H9 (cell line): ENCODE measurements around the gene ZNF688. TPM values are rescaled to one million over a fixed set of nuclear protein-coding genes. Genes with fewer than 3 reads are reported as not detected.

Experiments used
- DNase-seq: peaks from one replicate; pipeline ENCODE4 v3.0.0-alpha.2; 2017
- H2AFZ ChIP-seq: one replicate; pipeline ENCODE4 v1.6.1; 2013; ENCODE audit warnings: mild to moderate bottlenecking, low read length, control low read depth, moderate library complexity
- H2AK5ac ChIP-seq: 2 replicates; pipeline ENCODE4 v1.6.1; 2013; ENCODE audit warnings: low read length, control low read depth, mixed read lengths; ENCODE audit not compliant: insufficient read length
- H2BK120ac ChIP-seq: one replicate; pipeline ENCODE4 v1.6.1; 2013; ENCODE audit warnings: low read depth, mild to moderate bottlenecking, low read length, control low read depth, inconsistent platforms; ENCODE audit not compliant: poor library complexity, severe bottlenecking
- H2BK12ac ChIP-seq: 2 replicates; pipeline ENCODE4 v1.6.1; 2013; ENCODE audit warnings: low read length, control low read depth, mixed read lengths, low read depth; ENCODE audit not compliant: insufficient read length
- H2BK15ac ChIP-seq: 2 replicates; pipeline ENCODE4 v1.6.1; 2013; ENCODE audit warnings: low read depth, low read length, control low read depth
- H2BK20ac ChIP-seq: one replicate; pipeline ENCODE4 v1.6.1; 2013; ENCODE audit warnings: low read depth, mild to moderate bottlenecking, low read length, control low read depth, inconsistent platforms; ENCODE audit not compliant: poor library complexity, severe bottlenecking
- H2BK5ac ChIP-seq: 2 replicates; pipeline ENCODE4 v1.6.1; 2013; ENCODE audit warnings: low read length, control low read depth, mixed read lengths; ENCODE audit not compliant: insufficient read length
- H3K14ac ChIP-seq: 2 replicates; pipeline ENCODE4 v1.6.1; 2013; ENCODE audit warnings: low read length, control low read depth; ENCODE audit not compliant: insufficient read depth
- H3K18ac ChIP-seq: 2 replicates; pipeline ENCODE4 v1.6.1; 2013; ENCODE audit warnings: low read depth, mild to moderate bottlenecking, mixed read lengths, low read length, control low read depth; ENCODE audit not compliant: insufficient read length
- H3K23ac ChIP-seq: 2 replicates; pipeline ENCODE4 v1.6.1; 2013; ENCODE audit warnings: low read length, control low read depth, mixed read lengths, low read depth; ENCODE audit not compliant: insufficient read length
- H3K23me2 ChIP-seq: 2 replicates; pipeline ENCODE4 v1.6.1; 2013; ENCODE audit warnings: low read depth, mild to moderate bottlenecking, mixed read lengths, low read length, control low read depth; ENCODE audit not compliant: insufficient read length, poor library complexity, severe bottlenecking
- H3K27ac ChIP-seq: 2 replicates; pipeline ENCODE4 v1.5.1; 2013; ENCODE audit warnings: low read length, control low read depth, mixed read lengths, low read depth; ENCODE audit not compliant: insufficient read length
- H3K27me3 ChIP-seq: 2 replicates; pipeline ENCODE4 v1.6.1; 2013; ENCODE audit warnings: low read length, control low read depth, inconsistent platforms; ENCODE audit not compliant: insufficient read depth
- H3K4ac ChIP-seq: 2 replicates; pipeline ENCODE4 v1.6.1; 2013; ENCODE audit warnings: low read depth, mild to moderate bottlenecking, control low read depth, inconsistent platforms, low read length, moderate library complexity
- H3K4me1 ChIP-seq: 2 replicates; pipeline ENCODE4 v1.6.1; 2013; ENCODE audit warnings: low read length, control low read depth, inconsistent platforms; ENCODE audit not compliant: insufficient read depth
- H3K4me2 ChIP-seq: 2 replicates; pipeline ENCODE4 v1.6.1; 2013; ENCODE audit warnings: low read length, control low read depth, mixed read lengths; ENCODE audit not compliant: insufficient read length, insufficient read depth
- H3K56ac ChIP-seq: 2 replicates; pipeline ENCODE4 v1.6.1; 2013; ENCODE audit warnings: low read depth, mild to moderate bottlenecking, mixed read lengths, low read length, control low read depth; ENCODE audit not compliant: insufficient read length
- H3K79me1 ChIP-seq: 2 replicates; pipeline ENCODE4 v1.6.1; 2013; ENCODE audit warnings: low read depth, mild to moderate bottlenecking, moderate library complexity, low read length, control low read depth, inconsistent platforms; ENCODE audit not compliant: insufficient read depth, poor library complexity, severe bottlenecking
- H3K79me2 ChIP-seq: 2 replicates; pipeline ENCODE4 v1.6.1; 2013; ENCODE audit warnings: low read length, control low read depth, inconsistent platforms; ENCODE audit not compliant: insufficient read depth
- H3K9ac ChIP-seq: 2 replicates; pipeline ENCODE4 v1.6.1; 2013; ENCODE audit warnings: low read length, control low read depth, mixed read lengths; ENCODE audit not compliant: insufficient read length; ENCODE audit errors: extremely low read depth
- H3K9me3 ChIP-seq: one replicate; pipeline ENCODE4 v1.6.1; 2013; ENCODE audit warnings: low read depth, low read length, inconsistent platforms; ENCODE audit not compliant: control insufficient read depth
- H3T11ph ChIP-seq: one replicate; pipeline ENCODE4 v1.6.1; 2013; ENCODE audit warnings: mild to moderate bottlenecking, low read length, control low read depth, inconsistent platforms
- H4K20me1 ChIP-seq: one replicate; pipeline ENCODE4 v1.6.1; 2013; ENCODE audit not compliant: control insufficient read depth, insufficient read length, insufficient read depth
- H4K5ac ChIP-seq: 2 replicates; pipeline ENCODE4 v1.6.1; 2013; ENCODE audit warnings: low read depth, mild to moderate bottlenecking, mixed read lengths, low read length, control low read depth; ENCODE audit not compliant: insufficient read length
- H4K8ac ChIP-seq: replicated peaks from 2 replicates; pipeline ENCODE4 v1.6.1; 2013; ENCODE audit warnings: low read length, control low read depth, mixed read lengths, low read depth; ENCODE audit not compliant: insufficient read length
- H4K91ac ChIP-seq: 2 replicates; pipeline ENCODE4 v1.6.1; 2013; ENCODE audit warnings: low read depth, mild to moderate bottlenecking, moderate library complexity, mixed read lengths, low read length, control low read depth; ENCODE audit not compliant: insufficient read length
- H3K27ac Mint-ChIP-seq, 3 experiments: 2 replicates in 2 of 3; 3 replicates in 1 of 3; pipeline ENCODE4 v1.8.0; 2020 to 2021; ENCODE audit warnings: mixed read lengths in 3 of 3, mild to moderate bottlenecking in 1 of 3, moderate library complexity in 1 of 3
- H3K27me3 Mint-ChIP-seq: 2 replicates; pipeline ENCODE4 v1.8.0; 2021; ENCODE audit warnings: low read depth, mild to moderate bottlenecking, moderate library complexity, mixed read lengths
- H3K36me3 Mint-ChIP-seq, 3 experiments: 2 replicates in 2 of 3; 3 replicates in 1 of 3; pipeline ENCODE4 v1.8.0; 2020 to 2021; ENCODE audit warnings: low read depth in 3 of 3, mixed read lengths in 3 of 3; ENCODE audit not compliant: insufficient read depth in 1 of 3
- H3K4me1 Mint-ChIP-seq, 2 experiments: 2 replicates each; pipeline ENCODE4 v1.8.0; 2020; ENCODE audit warnings: mixed read lengths in 2 of 2
- H3K4me3 Mint-ChIP-seq, 2 experiments: 2 replicates in 1 of 2; 3 replicates in 1 of 2; pipeline ENCODE4 v1.8.0; 2020 to 2021; ENCODE audit warnings: mild to moderate bottlenecking in 2 of 2, mixed read lengths in 2 of 2, moderate library complexity in 1 of 2
- H3K9me3 Mint-ChIP-seq, 2 experiments: 2 replicates in 1 of 2; 3 replicates in 1 of 2; pipeline ENCODE4 v1.8.0; 2020; ENCODE audit warnings: mild to moderate bottlenecking in 2 of 2, mixed read lengths in 2 of 2, moderate library complexity in 1 of 2
- WGBS: extraction: QIAGEN DNeasy Blood & Tissue Kit; methylation state at CpG from one replicate; pipeline ENCODE4 v1.1.7; 2013; ENCODE audit warnings: missing lambda C conversion rate, low lambda C conversion rate, mixed read lengths; ENCODE audit not compliant: insufficient read length; ENCODE audit errors: extremely low coverage; 5-methylcytosine and 5-hydroxymethylcytosine counted together
- total RNA-seq: library from RNA; stranded (reverse); gene quantifications from 2 replicates; pipeline ENCODE4 v1.2.1, GENCODE V29; 2021
- TF ChIP-seq, protein P1 (sequence below): fragments of 200-600 bp; sonication (generic); conservative IDR thresholded peaks from 3 replicates; pipeline ENCODE4 v1.8.0; 2021; ENCODE audit warnings: antibody characterized with exemption, mild to moderate bottlenecking

The ZNF688 gene
- total RNA-seq, 1 experiment from 2014 or later = 4.5 TPM

DNA sequence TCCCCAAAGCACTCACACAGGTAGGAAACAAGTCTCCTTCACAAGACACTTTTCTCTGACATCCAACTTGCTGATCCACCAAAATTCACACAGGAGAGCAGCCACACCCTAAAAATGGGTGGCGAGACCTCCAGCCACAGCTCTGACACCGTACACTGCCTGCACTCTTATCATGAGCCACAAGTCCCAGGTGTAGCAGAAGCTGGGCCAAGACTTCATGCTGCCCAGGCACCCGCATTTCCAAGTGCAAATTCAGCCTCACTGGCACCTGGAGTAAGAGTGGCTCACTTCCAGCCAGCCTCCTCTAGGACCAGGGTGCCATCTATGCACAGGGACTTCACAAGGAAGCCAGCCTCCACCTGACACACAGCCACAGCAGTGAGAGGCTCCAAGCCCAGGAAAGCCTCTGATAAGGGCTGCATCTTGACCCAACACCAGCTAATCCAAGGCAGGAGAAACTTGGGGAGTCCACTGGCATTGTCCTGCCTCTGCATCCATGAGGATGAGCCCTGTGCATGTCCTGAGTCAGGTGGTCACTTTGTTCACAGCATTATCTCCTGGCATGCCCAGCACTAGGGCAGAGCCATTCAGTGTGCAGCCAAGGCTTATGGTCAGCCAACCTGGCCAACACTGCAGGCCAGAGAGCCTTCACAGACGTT lies 42.6 kb downstream of the ZNF688 start:
- H3K27me3 ChIP-seq = no peaks in the 10 kb centered on the region
- H2BK120ac ChIP-seq = no peak overlapping the region
- no peak overlapping the region for H2AK5ac ChIP-seq
- Mint-ChIP-seq H3K9me3 (no peaks in the 10 kb centered on the region), H3K27ac (no peak overlapping the region; a peak in 1 of 7 replicates), H3K4me1 (peaks cover 20 to 21% of the 10 kb centered on the region in 2 experiments), H3K36me3 (peaks cover 2 to 37% (median 25%) of the 10 kb centered on the region in 3 experiments; a peak in 6 of 7 replicates), H3K27me3 (no peaks in the 10 kb centered on the region), H3K4me3 (peak overlapping the region in 1 of 2 experiments; percentile 36; a peak in 2 of 5 replicates)
- no peak overlapping the region for H2BK5ac ChIP-seq
- H3K4me1 ChIP-seq = peaks cover 2% of the 10 kb centered on the region; the same call in 1 of the 2 replicates
- H2BK20ac ChIP-seq = no peak overlapping the region
- H2BK15ac ChIP-seq = no peak overlapping the region
- H3K79me1 ChIP-seq = no peaks in the 10 kb centered on the region
- no peak overlapping the region for H3K23ac ChIP-seq
- no peak overlapping the region for H3K56ac ChIP-seq
- H3K27ac ChIP-seq = no peak overlapping the region
- H3T11ph ChIP-seq = no peak overlapping the region
- DNase-seq = no peak
- no peak overlapping the region for H3K18ac ChIP-seq
- H2BK12ac ChIP-seq = no peak overlapping the region
- no peak overlapping the region for H3K4ac ChIP-seq
- no peak overlapping the region for H4K8ac ChIP-seq
- no peak overlapping the region for H3K4me2 ChIP-seq
- TF ChIP-seq, protein P1, sequence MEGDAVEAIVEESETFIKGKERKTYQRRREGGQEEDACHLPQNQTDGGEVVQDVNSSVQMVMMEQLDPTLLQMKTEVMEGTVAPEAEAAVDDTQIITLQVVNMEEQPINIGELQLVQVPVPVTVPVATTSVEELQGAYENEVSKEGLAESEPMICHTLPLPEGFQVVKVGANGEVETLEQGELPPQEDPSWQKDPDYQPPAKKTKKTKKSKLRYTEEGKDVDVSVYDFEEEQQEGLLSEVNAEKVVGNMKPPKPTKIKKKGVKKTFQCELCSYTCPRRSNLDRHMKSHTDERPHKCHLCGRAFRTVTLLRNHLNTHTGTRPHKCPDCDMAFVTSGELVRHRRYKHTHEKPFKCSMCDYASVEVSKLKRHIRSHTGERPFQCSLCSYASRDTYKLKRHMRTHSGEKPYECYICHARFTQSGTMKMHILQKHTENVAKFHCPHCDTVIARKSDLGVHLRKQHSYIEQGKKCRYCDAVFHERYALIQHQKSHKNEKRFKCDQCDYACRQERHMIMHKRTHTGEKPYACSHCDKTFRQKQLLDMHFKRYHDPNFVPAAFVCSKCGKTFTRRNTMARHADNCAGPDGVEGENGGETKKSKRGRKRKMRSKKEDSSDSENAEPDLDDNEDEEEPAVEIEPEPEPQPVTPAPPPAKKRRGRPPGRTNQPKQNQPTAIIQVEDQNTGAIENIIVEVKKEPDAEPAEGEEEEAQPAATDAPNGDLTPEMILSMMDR = no peak
- H3K23me2 ChIP-seq = peaks cover 23% of the 10 kb centered on the region
- H3K79me2 ChIP-seq = no peaks in the 10 kb centered on the region
- H4K20me1 ChIP-seq = no peaks in the 10 kb centered on the region
- no peak overlapping the region for H4K91ac ChIP-seq
- H3K9ac ChIP-seq = peak overlapping the region; percentile 21
- no peak overlapping the region for H2AFZ ChIP-seq
- no peaks in the 10 kb centered on the region for H3K9me3 ChIP-seq
- no peak overlapping the region for H4K5ac ChIP-seq
- no peak overlapping the region for H3K14ac ChIP-seq
- no CpG with 5 or more reads among the region's 4 CpGs for WGBS
